ENCODE measurements around the gene UBTD2. TPM values are rescaled to one million over a fixed set of nuclear protein-coding genes. Genes with fewer than 3 reads are reported as not detected.

The UBTD2 gene
- total RNA-seq, 2 experiments from 2014 or later = 2.3 to 2.6 TPM

DNA sequence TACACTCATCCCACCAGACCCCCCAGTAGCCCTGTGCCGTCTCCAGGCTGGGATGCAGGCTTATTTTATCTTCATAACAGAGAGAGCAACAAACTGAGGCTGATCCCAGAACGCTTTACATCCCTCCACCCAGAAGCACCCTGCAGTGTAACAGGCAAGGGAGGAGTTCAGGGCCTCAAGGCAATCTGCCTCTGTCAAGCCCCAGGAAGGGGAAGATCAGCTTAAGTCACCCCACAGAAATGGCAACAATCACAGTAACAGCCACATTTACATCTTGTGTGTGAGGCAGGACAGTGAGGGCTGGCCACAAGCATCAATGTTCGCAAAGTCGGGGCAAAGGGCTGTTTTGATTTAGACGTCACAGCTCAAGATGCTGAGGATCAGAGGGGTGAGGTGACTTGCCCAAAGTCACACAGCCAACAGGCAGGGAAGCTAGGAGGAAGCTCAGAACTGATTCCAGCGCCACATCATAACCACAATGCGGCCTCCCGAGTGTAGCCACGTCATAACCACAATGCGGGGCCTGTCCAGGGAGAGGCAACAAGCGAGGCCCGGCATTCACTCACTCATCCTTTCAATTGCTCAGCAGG, 109.9 kb downstream of the UBTD2 start:
- Mint-ChIP-seq H3K27me3 (ENCODE audit: low read depth) (no peaks in the 10 kb centered on the region), H3K9me3 (no peaks in the 10 kb centered on the region), H3K4me3 (peak overlapping the region; percentile 89), H3K27ac (peak overlapping the region; percentile 94), H3K36me3 (ENCODE audit: low read depth) (peaks cover 18% of the 10 kb centered on the region), H3K4me1 (ENCODE audit: low read depth) (peaks cover 90% of the 10 kb centered on the region)
- DNase-seq = peak; percentile 97
- CTCF ChIA-PET = interaction anchor here (0.6 to 4.9 kb wide), 12 partner anchors 10 to 167 kb away, joined by 3 to 54 read pairs (median 7); partner anchors contain the start of genes FBXW11 and STK10
- intact Hi-C loops (cut with micrococcal nuclease) = loop anchor here (1.0 to 10.0 kb wide), 6 partner anchors 62 to 1879 kb away; partner anchors contain the start of genes CREBRF and LCP2

DNA sequence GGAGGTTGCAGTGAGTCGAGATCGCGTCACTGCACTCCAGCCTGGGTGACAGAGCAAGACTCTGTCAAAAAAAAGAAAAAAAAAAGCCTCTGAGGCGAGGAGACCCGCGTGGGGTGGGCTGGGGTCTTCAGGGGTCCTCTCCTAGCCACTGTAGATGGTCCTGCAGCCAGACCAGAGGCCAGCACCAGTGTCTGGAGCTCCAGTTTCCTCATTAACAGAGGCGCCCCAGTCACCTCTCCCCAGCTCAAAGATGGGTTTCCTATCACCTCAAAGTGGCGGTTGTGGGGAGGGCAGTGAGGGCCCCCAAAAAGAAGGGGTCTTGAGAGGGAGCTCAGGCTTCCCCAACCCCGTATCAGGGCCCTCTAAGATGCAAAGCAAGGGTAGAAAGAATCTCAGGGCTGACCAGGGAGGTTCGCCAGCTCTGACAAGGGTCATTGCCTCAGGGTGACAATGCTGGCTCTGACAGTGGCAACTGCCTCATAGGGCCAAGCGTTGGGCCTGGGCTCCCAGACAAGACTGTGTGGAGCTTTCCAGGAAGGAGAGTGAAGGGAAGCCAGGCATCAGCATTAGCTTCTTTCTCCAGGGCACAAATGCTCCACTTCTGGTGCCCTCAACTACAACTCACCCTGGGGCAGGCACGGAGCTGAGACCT, 110.5 kb downstream of the UBTD2 start:
- Mint-ChIP-seq H3K4me1 (ENCODE audit: low read depth) (peaks cover 90% of the 10 kb centered on the region), H3K27me3 (ENCODE audit: low read depth) (no peaks in the 10 kb centered on the region), H3K36me3 (ENCODE audit: low read depth) (peaks cover 14% of the 10 kb centered on the region), H3K4me3 (peak overlapping the region; percentile 89), H3K27ac (peak overlapping the region; percentile 94), H3K9me3 (no peaks in the 10 kb centered on the region)
- CTCF ChIA-PET = interaction anchor here (1.0 to 4.9 kb wide), 10 partner anchors 10 to 166 kb away, joined by 3 to 54 read pairs (median 9); partner anchors contain the start of genes FBXW11 and STK10
- intact Hi-C loops (cut with micrococcal nuclease) = loop anchor here (10.0 kb wide), 2 partner anchors 1838 to 1878 kb away; partner anchors contain the start of gene LCP2
- no peak for DNase-seq

DNA sequence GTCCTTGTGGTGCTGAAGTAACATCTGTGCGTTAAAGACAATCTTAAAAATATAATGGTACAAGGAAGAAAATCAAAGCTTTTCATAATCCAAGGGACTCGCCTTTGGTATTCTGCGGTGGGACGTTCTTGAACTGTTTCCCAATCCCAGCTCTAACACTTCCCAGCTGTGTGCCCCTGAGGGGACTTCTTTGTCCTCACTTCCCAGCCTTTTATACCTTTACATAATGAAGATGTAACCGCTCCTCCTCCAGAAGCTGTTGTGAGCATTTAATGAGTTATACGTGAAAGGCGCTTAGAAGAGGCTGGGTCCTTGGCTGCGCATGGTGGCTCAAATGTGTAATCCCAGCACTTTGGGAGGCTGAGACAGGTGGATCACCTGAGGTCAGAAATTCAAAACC, 112.4 kb downstream of the UBTD2 start:
- Mint-ChIP-seq H3K4me1 (ENCODE audit: low read depth) (peaks cover 84% of the 10 kb centered on the region), H3K9me3 (no peaks in the 10 kb centered on the region), H3K27ac (no peak overlapping the region), H3K36me3 (ENCODE audit: low read depth) (peaks cover 14% of the 10 kb centered on the region), H3K4me3 (no peak overlapping the region), H3K27me3 (ENCODE audit: low read depth) (no peaks in the 10 kb centered on the region)
- CTCF ChIA-PET = interaction anchor here (0.6 to 1.8 kb wide), 3 partner anchors 9 to 108 kb away, joined by 3 to 6 read pairs (median 4); no protein-coding TSS in a partner anchor
- DNase-seq = no peak
- intact Hi-C loops (cut with micrococcal nuclease) = loop anchor here (10.0 kb wide), 2 partner anchors 1836 to 1876 kb away; partner anchors contain the start of gene LCP2

DNA sequence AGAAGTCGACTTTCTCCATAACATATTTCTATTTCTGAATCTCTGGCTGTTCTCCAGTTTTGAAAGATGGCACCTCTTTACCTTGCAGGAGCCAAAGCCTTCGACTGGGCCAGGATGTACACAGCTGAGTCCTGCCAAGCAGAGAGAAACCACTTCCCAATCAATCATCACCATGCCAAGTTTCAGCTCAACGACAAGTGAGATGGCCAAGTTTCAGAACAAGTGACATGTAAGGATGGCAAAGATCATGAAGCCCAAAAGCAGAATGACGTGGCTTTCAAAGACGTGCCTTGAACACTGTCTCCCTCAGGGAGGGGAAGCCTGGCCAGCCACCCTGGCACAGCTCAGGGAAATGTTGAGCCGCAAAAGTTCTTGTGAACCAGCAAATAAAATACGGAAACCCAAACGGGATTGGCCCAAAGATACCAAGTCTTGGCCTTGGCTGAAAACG, 113.3 kb downstream of the UBTD2 start:
- H3K4me3 Mint-ChIP-seq = no peak overlapping the region
- H3K4me1 Mint-ChIP-seq (ENCODE audit: low read depth) = peaks cover 86% of the 10 kb centered on the region
- no peaks in the 10 kb centered on the region for H3K27me3 Mint-ChIP-seq (ENCODE audit: low read depth)
- CTCF ChIA-PET = interaction anchor here (1.8 kb wide), 1 partner anchor 8 kb away, joined by 6 read pairs; no protein-coding TSS in a partner anchor
- peak; percentile 34 for DNase-seq
- H3K27ac Mint-ChIP-seq = peak overlapping the region; percentile 59
- H3K9me3 Mint-ChIP-seq = no peaks in the 10 kb centered on the region
- intact Hi-C loops (cut with micrococcal nuclease) = loop anchor here (10.0 kb wide), 2 partner anchors 1835 to 1875 kb away; partner anchors contain the start of gene LCP2
- H3K36me3 Mint-ChIP-seq (ENCODE audit: low read depth) = peaks cover 14% of the 10 kb centered on the region

GRCh38 chr5:172169216-172169615, 114.3 kb downstream of the UBTD2 start:
- CTCF ChIA-PET = interaction anchor here (0.8 to 1.2 kb wide), 3 partner anchors 11 to 63 kb away, joined by 3 to 4 read pairs (median 3); no protein-coding TSS in a partner anchor
- peaks cover 83% of the 10 kb centered on the region for H3K4me1 Mint-ChIP-seq (ENCODE audit: low read depth)
- H3K27ac Mint-ChIP-seq = no peak overlapping the region
- peaks cover 14% of the 10 kb centered on the region for H3K36me3 Mint-ChIP-seq (ENCODE audit: low read depth)
- no peak for DNase-seq
- H3K4me3 Mint-ChIP-seq = no peak overlapping the region
- no peaks in the 10 kb centered on the region for H3K9me3 Mint-ChIP-seq
- no peaks in the 10 kb centered on the region for H3K27me3 Mint-ChIP-seq (ENCODE audit: low read depth)
- intact Hi-C loops (cut with micrococcal nuclease) = no loop called here

DNA sequence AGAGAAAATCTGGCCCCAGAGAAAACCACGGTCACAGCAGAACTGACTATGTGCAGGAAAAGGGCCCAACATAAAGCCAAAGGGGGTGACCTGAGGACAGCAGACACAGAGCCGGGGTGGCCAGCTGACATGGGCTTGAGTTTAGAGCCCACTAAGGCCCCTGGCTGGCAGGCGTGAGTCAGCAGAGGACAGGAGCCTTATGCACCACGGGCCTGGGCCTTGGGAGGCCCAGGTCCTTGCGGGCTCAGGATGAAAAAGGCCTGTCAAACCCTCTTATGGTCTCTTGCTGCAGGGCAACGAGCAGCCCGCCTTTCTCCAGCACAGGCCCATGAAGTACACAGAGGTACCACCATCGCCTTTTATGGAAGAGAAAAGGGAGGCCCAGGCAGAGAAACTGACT, 115.3 kb downstream of the UBTD2 start:
- CTCF ChIA-PET = interaction anchor here (0.6 to 1.2 kb wide), 3 partner anchors 23 to 62 kb away, joined by 3 to 4 read pairs (median 3); no protein-coding TSS in a partner anchor
- no peak for DNase-seq
- Mint-ChIP-seq H3K4me3 (no peak overlapping the region), H3K27ac (peak overlapping the region; percentile 56), H3K27me3 (ENCODE audit: low read depth) (no peaks in the 10 kb centered on the region), H3K36me3 (ENCODE audit: low read depth) (peaks cover 8% of the 10 kb centered on the region), H3K4me1 (ENCODE audit: low read depth) (peaks cover 79% of the 10 kb centered on the region), H3K9me3 (no peaks in the 10 kb centered on the region)
- intact Hi-C loops (cut with micrococcal nuclease) = no loop called here

GRCh38 chr5:172167895-172168294, 115.7 kb downstream of the UBTD2 start:
- intact Hi-C loops (cut with micrococcal nuclease) = no loop called here
- Mint-ChIP-seq H3K36me3 (ENCODE audit: low read depth) (peaks cover 8% of the 10 kb centered on the region), H3K4me3 (no peak overlapping the region)

DNA sequence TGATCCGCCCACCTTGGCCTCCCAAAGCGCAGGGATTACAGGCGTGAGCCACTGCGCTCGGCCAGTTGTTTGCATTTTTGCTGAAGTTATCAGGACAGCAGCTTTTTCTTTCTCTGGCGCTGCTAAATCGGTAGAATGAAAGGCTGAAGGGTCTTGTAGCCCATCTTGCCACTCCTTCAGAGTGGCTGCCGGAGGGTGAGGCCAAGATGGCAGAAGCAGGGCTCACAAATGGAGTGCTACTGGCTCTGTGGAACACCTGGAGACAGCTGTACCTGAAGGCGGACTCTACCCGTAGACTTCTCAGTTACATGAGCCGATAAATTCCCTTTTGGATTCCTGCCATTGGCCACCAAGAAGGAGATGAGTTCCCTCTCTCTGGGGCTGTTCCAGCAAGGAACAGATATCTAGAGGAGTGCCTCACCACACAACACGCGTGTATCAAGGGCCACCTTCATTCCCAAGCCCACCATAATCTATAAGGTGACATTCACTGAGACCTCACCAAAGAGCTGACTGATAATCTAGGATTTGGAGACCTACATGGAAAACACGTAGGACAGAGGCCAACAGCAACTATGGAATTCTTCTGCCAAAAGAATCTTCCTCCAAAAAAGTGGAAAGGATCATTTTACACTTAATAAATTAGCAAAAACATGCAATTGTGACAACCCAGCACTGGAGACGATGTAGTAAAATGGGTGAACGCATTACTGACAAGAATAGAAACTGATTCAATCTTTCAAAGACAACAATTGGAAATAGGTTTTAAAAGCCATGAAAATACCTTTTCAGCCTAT, 117.3 kb downstream of the UBTD2 start:
- DNase-seq = no peak
- no peak overlapping the region for H3K27ac Mint-ChIP-seq
- H3K9me3 Mint-ChIP-seq = no peaks in the 10 kb centered on the region
- H3K4me1 Mint-ChIP-seq (ENCODE audit: low read depth) = peaks cover 79% of the 10 kb centered on the region
- CTCF ChIA-PET = no interaction called here
- peaks cover 8% of the 10 kb centered on the region for H3K36me3 Mint-ChIP-seq (ENCODE audit: low read depth)
- H3K4me3 Mint-ChIP-seq = no peak overlapping the region
- no peaks in the 10 kb centered on the region for H3K27me3 Mint-ChIP-seq (ENCODE audit: low read depth)
- intact Hi-C loops (cut with micrococcal nuclease) = no loop called here

More at GRCh38 chr5:172167895-172168294, 115.7 kb downstream of the UBTD2 start:
- CTCF ChIA-PET = interaction anchor here (0.7 to 1.2 kb wide), 2 partner anchors 23 to 57 kb away, joined by 3 to 4 read pairs; no protein-coding TSS in a partner anchor
- DNase-seq = no peak
- H3K4me1 Mint-ChIP-seq (ENCODE audit: low read depth) = peaks cover 80% of the 10 kb centered on the region
- H3K27ac Mint-ChIP-seq = no peak overlapping the region
- no peaks in the 10 kb centered on the region for H3K27me3 Mint-ChIP-seq (ENCODE audit: low read depth)
- H3K9me3 Mint-ChIP-seq = no peaks in the 10 kb centered on the region

DNA sequence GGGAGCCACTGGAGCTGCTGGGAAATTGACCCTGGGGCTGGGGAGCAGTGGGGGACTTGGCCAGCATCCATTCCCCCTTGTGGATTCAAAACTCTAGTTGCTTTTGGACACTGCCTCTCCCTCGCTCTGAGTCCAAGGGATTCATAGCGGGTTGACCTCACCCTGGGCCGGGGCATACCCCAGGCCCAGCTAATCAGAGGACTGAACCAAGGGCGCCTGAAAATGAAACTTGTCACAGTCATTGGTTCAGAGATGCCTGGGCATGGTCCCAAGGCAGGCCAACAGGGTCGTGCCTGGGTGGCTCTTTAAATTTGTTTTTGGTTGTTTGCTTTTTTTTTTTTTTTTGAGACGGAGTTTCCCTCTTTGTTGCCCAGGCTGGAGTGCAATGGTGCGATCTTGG, 118.1 kb downstream of the UBTD2 start:
- Mint-ChIP-seq H3K27me3 (ENCODE audit: low read depth) (no peaks in the 10 kb centered on the region), H3K27ac (no peak overlapping the region), H3K4me1 (ENCODE audit: low read depth) (peaks cover 77% of the 10 kb centered on the region), H3K4me3 (no peak overlapping the region), H3K9me3 (no peaks in the 10 kb centered on the region), H3K36me3 (ENCODE audit: low read depth) (peaks cover 8% of the 10 kb centered on the region)
- no peak for DNase-seq
- intact Hi-C loops (cut with micrococcal nuclease) = no loop called here
- CTCF ChIA-PET = interaction anchor here (1.9 to 4.5 kb wide), 2 partner anchors 8 to 23 kb away, joined by 6 to 21 read pairs; partner anchors contain the start of gene STK10

GRCh38 chr5:172164769-172165212, 118.8 kb downstream of the UBTD2 start:
- intact Hi-C loops (cut with micrococcal nuclease) = loop anchor here (1.0 kb wide), 1 partner anchor 8 kb away; no protein-coding TSS in a partner anchor
- CTCF ChIA-PET = interaction anchor here (1.9 to 4.5 kb wide), 2 partner anchors 9 to 24 kb away, joined by 6 to 21 read pairs; partner anchors contain the start of gene STK10
- Mint-ChIP-seq H3K27me3 (ENCODE audit: low read depth) (no peaks in the 10 kb centered on the region), H3K4me1 (ENCODE audit: low read depth) (peaks cover 76% of the 10 kb centered on the region), H3K27ac (no peak overlapping the region), H3K36me3 (ENCODE audit: low read depth) (peaks cover 5% of the 10 kb centered on the region), H3K9me3 (no peaks in the 10 kb centered on the region), H3K4me3 (no peak overlapping the region)
- DNase-seq = no peak

DNA sequence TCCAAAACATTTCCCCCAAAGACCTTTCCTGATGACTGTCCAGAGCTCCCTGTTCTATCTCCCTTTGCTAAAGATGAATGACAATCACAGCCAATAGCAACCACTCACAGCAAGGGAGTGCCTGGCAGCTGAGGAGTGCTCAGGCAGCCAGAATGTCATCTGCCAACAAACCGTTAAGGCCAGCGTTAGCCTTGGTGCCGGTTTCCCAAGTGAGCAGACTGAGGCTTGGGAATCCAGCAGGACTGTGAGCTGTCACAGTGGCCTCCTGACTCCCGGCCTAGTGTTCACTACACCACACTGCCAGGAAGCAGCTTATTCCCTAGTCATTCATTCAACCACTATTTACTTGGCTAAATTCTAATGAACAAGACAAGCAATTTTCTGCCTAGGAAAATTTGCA, 120.2 kb downstream of the UBTD2 start:
- Mint-ChIP-seq H3K4me1 (ENCODE audit: low read depth) (peaks cover 74% of the 10 kb centered on the region), H3K4me3 (no peak overlapping the region), H3K27ac (peak overlapping the region; percentile 36), H3K9me3 (no peaks in the 10 kb centered on the region), H3K36me3 (ENCODE audit: low read depth) (peaks cover 8% of the 10 kb centered on the region), H3K27me3 (ENCODE audit: low read depth) (no peaks in the 10 kb centered on the region)
- intact Hi-C loops (cut with micrococcal nuclease) = no loop called here
- CTCF ChIA-PET = interaction anchor here (1.1 to 4.5 kb wide), 2 partner anchors 10 to 25 kb away, joined by 4 to 21 read pairs; partner anchors contain the start of gene STK10
- no peak for DNase-seq

All from activated naive CD4-positive, alpha-beta T cell treated with anti-CD3 and anti-CD28 coated beads for 36 hours (primary cell).